Globus pallidus (tissue), 1 donor: Measurements from ENCODE around the gene FAM210B.
"Not testable (repeated sequence)": the region's sequence is repeated elsewhere in the genome, so short reads cannot be mapped to it uniquely, and the experiment has no call there.

ENCODE experiments used
- DNase-seq: peaks from one replicate; pipeline ENCODE4 v3.0.0-alpha.2; 2015; ENCODE audit warnings: low spot score

The FAM210B gene

DNA sequence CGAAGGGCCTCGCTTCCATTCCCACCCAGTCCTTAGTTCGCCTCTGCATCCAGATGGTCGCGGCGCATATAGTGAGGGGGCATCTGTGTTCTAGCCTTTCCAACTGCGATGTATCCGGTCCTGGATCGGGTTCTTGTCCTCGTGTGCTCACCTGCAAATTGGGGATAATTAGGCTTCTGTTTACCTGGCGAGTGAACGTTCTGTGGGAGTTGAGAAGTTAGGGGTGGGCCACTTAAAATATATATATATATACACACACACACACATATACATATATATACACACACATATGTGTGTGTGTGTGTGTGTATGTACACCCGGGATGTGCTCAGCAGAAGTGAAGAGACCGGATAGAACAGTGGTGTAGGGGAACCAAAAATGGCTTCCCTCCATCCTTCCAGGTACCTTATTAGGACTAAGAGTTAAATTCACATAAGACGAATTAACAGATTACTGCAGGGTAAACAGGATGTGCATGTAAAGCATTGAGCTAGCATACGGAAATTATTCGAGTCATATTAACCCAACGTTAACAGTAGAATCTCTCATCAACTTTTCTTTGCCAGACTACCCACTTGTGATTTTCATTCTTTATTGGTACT lies 34.2 kb downstream of the FAM210B start:
- DNase-seq: no peak

DNA sequence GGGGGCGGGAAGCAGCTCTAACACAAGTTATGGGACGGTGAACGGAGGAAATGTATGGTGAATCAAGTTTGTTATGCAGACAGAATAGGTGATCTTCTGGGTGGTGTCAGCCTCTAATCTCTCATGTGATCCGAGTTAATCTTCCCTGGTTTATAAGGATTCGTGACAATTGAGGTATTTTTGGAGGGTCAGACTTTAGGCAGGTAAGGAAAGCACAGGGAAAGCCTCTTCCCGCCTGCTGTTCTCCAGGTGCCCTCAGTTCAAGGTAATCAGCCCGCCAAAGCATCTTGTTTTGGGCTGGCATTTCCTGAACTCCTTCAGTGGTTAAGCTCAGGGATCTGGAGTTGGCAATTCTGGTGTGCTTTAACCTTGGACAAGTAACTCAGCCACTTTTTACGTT lies 34.9 kb downstream of the FAM210B start:
- no peak for DNase-seq

DNA sequence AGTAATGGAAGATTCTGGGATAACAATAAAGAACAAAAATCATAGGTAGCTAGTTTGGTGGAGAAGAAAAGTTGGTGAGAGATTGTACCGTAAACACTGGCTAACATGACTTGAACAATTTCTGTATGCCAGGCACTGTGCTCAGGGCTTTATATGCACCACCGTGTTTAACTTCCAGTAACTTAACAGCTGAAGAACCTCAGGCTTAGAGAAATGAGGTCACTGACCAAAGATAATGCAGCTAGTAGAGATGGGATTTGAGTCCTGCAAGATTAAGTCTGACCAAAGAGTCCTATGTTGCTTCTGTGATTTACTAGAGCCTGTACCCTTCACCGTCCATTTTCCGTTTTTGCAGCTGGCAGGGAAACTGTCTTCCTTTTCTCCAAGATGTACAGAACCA lies 36.4 kb downstream of the FAM210B start:
- DNase-seq: no peak

DNA sequence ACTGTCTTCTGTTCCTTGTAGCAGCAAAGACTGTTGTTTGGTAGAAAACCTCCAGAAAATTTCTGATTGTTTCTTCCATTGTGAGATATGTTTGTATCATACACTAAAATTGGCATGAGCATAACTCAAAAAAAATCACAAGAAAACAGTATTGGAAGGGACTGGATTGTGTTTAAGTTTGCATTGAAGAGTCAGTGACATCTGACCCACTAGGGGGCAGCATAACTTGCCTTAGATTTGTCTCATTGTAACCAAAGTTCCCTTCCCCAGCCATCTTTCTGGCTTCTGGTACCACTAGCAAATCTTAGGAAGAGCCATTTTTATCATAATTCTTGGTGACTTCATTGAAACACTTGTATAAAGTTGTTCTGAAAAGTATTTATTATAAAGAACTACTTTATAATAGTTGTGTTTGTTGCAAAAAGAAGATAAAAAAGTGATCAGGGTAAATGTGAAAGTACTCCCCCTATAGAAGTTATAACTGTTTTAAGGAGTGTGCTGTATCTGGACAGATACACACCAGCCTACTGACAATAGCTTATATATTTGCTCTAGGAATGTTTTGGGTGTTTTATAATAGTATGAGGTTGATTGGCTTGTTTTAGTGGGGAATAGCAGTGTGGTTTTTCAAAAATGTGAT lies 41.3 kb downstream of the FAM210B start:
- peak; percentile 65 for DNase-seq

DNA sequence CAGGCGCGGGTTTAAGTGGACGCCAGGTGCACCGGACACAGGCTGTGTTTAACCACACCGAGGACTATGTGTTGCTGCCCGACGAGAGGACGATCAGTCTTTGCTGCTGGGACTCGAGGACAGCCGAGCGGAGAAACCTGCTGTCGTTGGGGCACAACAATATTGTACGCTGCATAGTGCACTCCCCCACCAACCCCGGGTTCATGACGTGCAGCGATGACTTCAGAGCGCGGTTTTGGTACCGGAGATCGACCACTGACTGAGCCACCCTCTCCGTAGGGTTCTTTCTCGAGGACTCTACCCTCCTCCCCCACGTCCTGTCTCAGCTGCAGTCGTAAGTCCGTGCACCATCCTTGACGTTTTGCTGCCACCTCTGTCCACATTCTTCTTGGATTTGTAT lies 44.7 kb downstream of the FAM210B start:
- no peak for DNase-seq

DNA sequence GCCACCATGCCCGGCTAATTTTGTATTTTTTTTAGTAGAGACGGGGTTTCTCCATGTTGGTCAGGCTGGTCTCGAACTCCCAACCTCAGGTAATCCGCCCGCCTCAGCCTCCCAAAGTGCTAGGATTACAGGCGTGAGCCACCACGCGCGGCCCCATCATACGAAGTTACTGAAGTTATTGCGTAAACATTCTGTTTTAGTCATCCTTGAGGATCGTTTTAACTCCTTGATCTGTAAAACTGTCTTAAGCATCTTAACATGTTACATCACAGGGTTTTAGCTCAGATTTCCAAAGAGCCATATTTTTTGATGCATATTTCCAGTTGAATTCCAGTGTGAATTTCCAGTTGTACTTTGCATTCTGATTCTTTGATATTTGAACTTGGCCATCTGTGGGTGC lies 46.6 kb downstream of the FAM210B start:
- DNase-seq: not testable (repeated sequence)

DNA sequence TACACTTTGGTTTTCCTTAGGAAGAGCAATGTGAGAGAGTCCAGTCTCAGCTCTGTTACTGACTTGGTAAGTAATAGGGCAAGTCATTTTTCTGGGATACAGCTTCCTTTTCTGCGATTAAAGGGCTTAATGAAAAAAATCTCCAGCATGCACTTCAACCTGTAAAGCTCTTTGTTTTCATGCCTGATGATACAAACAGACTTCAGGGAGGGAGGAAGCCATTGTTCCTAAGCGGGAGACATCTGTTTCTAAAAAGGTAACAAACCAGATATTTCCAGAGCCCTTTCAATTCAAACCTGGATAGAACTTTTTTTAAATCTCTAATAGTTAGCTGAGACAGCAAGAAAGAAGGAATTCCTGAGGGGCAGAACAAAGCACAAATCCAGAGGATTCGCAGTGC lies 48.1 kb downstream of the FAM210B start:
- DNase-seq: no peak

DNA sequence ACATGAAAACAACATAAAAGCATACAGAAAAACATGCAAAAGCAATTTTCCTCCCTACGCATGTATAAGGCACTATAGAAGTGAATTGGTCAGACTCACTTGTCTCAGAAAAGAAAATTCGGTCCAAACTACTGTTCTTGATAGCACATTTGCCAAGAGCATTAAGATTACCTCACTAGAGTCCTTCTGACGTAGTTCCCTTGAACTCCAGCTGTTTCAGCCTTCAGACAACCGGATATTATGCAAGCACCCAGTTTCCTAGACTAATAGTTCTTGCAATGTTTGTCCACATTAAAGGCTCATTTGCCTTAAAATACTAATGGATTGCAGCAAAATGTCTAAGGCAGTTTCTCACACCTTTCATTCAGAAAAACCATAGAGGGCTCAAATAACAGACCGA lies 50.7 kb downstream of the FAM210B start:
- DNase-seq: no peak

DNA sequence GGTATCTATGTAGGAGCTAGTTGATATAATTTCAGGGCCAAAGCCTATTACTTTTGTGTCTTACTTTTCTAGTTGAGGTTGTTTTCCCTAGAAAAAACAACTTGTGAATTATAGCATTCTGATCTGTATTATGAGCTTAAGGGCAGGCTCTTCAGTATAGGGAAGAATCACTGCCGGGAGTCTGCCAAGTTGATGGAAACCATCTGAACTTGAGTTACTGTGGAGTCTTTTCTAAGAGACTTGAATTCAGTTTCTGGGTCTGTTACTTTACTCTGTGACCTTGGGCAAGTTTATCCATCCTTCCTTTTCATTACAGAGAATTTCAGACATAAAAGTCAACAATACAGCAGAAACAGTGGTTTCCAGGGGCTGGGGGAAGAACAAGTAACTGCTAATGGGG lies 51.2 kb downstream of the FAM210B start:
- DNase-seq: no peak

DNA sequence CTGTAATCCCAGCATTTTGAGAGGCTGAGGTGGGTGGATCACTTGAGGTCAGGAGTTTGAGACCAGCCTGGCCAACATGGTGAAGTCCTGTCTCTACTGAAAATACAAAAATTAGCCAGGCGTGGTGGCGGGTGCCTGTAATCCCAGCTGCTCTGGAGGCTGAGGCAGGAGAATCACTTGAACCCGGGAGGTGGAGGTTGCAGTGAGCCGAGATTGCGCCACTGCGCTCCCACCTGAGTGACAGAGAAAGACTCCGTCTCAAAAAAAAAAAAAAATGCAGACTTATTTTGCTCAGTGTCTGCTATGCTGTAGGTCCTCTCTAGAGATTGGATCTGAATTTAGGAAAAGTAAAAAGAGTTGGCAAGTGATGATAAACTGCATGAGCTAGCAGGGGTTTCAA lies 52.5 kb downstream of the FAM210B start:
- not testable (repeated sequence) for DNase-seq

DNA sequence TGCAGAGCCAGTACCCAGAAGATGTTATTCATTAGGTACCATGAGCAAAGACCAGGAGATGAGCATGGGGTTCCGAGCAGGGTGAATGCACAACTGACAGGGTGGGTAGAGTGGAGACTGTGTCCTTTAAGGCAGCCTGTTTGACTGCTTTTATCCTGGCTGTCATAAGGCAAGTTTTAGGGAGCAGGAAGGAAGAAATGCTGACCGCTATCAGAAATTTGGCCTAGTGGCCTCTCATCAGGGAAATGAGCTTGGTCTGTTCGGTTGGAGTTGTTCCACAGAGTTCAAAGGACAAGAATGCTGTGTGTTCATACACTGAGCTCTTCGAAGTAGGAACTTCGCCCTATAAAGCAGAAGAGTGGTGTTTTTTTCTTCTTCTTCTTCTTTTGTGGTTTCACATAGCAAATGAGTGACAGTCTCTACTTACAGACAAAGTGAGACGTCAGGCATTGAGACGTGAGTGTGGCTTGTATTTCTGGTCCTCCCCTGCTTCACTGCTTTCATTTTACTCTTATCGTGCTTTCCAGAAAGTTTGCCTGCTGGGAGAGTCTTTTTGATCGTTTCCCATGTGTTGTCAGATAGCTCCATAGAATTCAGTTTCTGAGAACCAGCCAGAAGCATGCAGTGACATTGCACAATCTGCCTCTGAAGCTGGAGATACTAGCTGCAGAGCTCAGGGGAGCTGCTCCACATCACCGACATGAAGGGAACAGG lies 53.1 kb downstream of the FAM210B start, which contains the start of gene CASS4:
Gene CASS4 (plus strand): TSS at position 502 of the 714 bp plus-strand sequence. CDS start 199 bp downstream, at position 701.
- DNase-seq: peak; percentile 41

DNA sequence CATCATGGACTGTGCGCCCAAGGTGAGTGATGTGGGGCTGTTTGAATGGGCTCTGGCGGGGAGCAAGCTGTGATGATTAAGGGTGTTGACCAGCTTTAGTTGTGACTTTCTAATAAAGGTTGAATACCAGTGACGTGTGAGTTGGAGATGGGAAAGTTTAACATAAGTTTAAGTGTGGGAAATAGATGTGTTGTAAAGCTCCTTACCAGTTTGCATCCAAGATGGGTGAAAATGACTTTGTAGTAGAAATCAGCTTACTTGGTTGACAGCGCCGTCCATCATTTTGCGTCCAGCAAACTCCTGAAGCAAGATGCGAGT lies 53.7 kb downstream of the FAM210B start:
- no peak for DNase-seq

DNA sequence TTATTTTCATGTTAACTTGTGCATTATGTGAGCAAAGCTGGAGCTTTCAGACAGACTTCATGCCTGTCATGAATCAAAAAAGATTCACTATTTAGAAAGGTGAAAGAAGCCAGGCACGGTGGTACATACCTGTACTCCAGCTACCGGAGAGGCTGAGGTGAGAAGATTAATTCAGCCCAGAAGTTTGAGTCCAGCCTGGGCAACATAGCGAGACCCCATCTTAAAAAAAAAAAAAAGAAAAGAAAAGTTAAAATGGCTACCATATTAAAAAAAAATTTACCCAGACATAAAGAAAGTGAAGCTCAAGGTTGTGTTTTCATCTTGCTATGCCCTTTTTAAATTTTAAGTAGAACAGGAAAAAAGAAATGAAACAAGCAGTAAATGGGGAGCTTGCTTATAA lies 54.2 kb downstream of the FAM210B start:
- DNase-seq: no peak

DNA sequence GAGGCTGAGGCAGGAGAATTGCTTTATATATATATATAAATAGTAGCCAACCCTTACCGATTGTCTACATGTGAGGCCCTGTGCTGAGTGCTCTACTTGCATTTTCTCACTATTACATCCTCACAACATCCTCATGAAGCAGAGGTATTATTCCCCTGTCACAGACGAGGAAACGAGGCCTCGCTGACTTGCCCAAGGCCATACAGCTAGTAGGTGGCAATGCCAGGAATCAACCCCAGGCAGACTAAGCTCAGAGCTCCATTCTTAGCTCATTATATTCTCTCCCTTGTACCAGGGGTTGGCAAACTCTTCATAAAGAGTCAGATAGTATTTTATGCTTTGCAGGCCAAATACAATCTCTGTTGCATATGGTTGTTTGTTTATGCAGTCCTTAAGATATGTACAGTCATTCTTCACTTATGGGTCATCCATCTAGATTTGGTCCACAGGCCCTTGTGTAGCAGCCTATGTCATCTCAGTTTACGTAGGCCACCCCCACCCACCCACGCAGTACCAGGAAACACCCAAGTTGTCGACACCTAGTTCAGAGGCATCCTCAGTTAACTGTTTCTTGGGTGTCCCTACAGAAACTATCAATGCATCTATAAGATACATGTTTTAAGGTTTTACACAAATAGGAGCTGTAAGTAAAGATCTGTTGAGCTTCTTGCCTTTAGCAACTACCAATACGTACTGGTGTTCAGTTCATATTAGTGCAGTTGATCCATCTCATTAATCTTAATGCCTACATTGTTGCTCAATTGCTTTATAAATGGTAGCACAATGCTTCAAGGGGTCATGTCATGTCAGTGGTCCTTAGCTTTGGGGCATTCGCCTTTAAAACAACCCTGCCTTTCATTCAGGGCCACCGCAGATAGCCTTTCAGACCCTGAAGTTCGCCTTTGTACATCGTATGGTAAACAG lies 56.3 kb downstream of the FAM210B start:
- DNase-seq: no peak

DNA sequence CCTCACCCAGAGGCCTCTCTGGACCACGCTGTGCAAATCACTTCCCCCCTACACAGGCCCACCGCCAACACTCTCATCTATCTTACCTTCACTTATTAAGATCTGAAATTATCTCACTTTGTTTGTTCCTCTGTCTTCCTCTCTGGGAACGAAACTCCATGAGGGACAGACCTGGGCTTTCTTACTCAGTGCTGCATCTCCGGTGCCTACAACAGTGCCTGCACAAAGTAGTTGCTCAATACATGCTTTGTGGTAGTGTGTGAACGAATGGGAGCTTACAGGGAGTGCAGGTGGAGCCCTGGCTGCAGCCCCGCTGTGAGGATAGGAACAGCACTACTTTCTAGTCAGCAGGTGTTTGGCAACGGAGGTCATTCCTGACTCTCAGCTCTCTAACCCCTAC lies 58.6 kb downstream of the FAM210B start:
- DNase-seq: no peak

DNA sequence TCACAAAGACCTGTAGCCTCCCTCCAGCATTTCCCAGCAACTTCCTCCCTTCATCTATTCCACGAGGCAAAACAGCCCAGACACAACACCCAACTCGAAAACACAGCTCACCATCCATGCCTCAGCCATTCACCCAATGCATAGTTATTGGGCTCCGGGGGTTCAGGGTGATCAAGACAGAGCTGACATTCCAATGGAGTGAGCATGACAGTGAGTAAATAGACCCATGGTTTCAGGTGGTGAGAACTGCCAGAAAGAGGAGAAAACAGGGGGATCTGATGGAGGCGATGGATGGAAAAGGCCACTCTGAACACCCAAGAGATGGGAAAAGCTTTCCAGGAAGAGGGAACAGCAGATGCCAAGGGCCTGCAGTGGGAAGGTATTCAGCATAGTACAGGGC lies 59.1 kb downstream of the FAM210B start:
- DNase-seq: no peak
